ENCODE data around the gene PLXND1. TPM values are rescaled to one million over a fixed set of nuclear protein-coding genes. Genes with fewer than 3 reads are reported as not detected.

Gene PLXND1
- total RNA-seq, 1 experiment from 2014 or later: 47.3 TPM

GRCh38 chr3:129549805-129550204 is 56.7 kb downstream of the PLXND1 start:
- no peak for ATAC-seq
- H3K9me2 ChIP-seq (ENCODE audit: insufficient read depth): no peaks in the 10 kb centered on the region
- H3K9me3 ChIP-seq (ENCODE audit: control insufficient read depth in 1 of 2, insufficient read depth in 1 of 2, low read depth in 1 of 2, low read length in 2 of 2): no peaks in the 10 kb centered on the region
- H3K4me3 ChIP-seq (replicated peaks in 1 of 2; ENCODE audit: low read depth in 1 of 2, low read length in 2 of 2): no peak overlapping the region
- intact Hi-C loops (cut with micrococcal nuclease): no loop called here
- H3K79me2 ChIP-seq (ENCODE audit: insufficient read depth, low read length): no peaks in the 10 kb centered on the region
- no peak overlapping the region for H2AFZ ChIP-seq (ENCODE audit: low read depth, low read length, poor library complexity, severe bottlenecking)
- ChIA-PET RAD21 (ENCODE audit: low non-redundant PET in 1 of 2, low total read pairs in 2 of 2, uncharacterized antibody in 2 of 2, unreplicated experiment in 2 of 2) (no interaction called here), POLR2A (no interaction called here), CTCF (no interaction called here)
- H3K4me2 ChIP-seq (ENCODE audit: low read length): no peak overlapping the region
- H3K27ac ChIP-seq (ENCODE audit: low read depth, low read length): no peak overlapping the region
- no peaks in the 10 kb centered on the region for H3K27me3 ChIP-seq (ENCODE audit: insufficient read depth, low read length)
- H3K4me1 ChIP-seq (ENCODE audit: control insufficient read depth in 1 of 2, insufficient read depth in 2 of 2, low read length in 2 of 2): peaks cover 0 to 6% of the 10 kb centered on the region in 2 experiments; a peak in 1 of 4 replicates
- H3K36me3 ChIP-seq (ENCODE audit: control insufficient read depth in 1 of 2, insufficient read depth in 2 of 2, low read length in 2 of 2): no peaks in the 10 kb centered on the region
- H3K9ac ChIP-seq (ENCODE audit: low read length): no peak overlapping the region
- no peak for DNase-seq (ENCODE audit: low read depth, low spot score)
- H4K20me1 ChIP-seq (ENCODE audit: insufficient read depth): no peaks in the 10 kb centered on the region
- BruUV-seq (replicated peaks): no TSS peak
- TF ChIP-seq YY1 (IDR thresholded peaks at IDR 0.05; ENCODE audit: extremely low read depth, insufficient replicate concordance, low read depth, low read length) (no peak), CEBPB (IDR thresholded peaks at IDR 0.05; ENCODE audit: low read depth) (no peak)

DNA sequence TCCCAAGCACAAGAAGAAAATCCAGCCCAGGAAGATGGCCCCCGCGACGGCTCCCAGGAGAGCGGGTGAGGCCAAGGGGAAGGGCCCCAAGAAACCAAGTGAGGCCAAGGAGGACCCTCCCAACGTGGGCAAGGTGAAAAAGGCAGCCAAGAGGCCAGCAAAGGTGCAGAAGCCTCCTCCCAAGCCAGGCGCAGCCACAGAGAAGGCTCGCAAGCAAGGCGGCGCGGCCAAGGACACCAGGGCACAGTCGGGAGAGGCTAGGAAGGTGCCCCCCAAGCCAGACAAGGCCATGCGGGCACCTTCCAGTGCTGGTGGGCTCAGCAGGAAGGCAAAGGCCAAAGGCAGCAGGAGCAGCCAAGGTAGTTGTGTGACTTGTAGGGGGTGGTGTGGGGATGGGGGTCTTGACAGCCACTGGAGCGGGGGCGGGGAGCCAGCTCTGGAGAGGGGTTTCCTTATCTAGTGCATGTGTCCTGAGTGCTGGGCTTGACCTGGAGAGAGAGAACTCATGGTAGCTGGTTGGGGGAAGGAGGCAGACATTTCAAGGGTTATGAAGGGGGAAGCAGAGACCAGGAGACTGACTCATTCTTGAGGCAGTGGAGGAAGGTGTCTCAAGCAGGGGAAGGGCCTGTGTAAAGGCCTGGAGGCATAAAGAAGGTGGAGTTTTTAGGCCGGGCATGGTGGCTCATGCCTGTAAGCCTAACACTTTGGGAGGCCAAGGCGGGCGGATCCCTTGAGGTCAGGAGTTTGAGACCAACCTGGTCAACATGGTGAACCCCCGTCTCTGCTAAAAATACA is 57.3 kb downstream of the PLXND1 start:
- no TSS peak for BruUV-seq (replicated peaks)
- intact Hi-C loops (cut with micrococcal nuclease): no loop called here
- TF ChIP-seq RAD21 (IDR thresholded peaks at IDR 0.05; ENCODE audit: low read depth): no peak
- no peak for TF ChIP-seq TCF7L2 (IDR thresholded peaks at IDR 0.05; ENCODE audit: borderline replicate concordance, extremely low read depth, insufficient read depth, insufficient read length)
- no peak for TF ChIP-seq ZFX (IDR thresholded peaks at IDR 0.05)
- Histone ChIP-seq H3K9me3 (ENCODE audit: control insufficient read depth in 1 of 2, insufficient read depth in 1 of 2, low read depth in 1 of 2, low read length in 2 of 2) (no peaks in the 10 kb centered on the region), H3K4me1 (ENCODE audit: control insufficient read depth in 1 of 2, insufficient read depth in 2 of 2, low read length in 2 of 2) (peaks cover 0 to 6% of the 10 kb centered on the region in 2 experiments; a peak in 1 of 4 replicates), H3K27me3 (ENCODE audit: insufficient read depth, low read length) (no peaks in the 10 kb centered on the region), H4K20me1 (ENCODE audit: insufficient read depth) (no peaks in the 10 kb centered on the region), H3K9me2 (ENCODE audit: insufficient read depth) (no peaks in the 10 kb centered on the region), H3K79me2 (ENCODE audit: insufficient read depth, low read length) (no peaks in the 10 kb centered on the region), H3K36me3 (ENCODE audit: control insufficient read depth in 1 of 2, insufficient read depth in 2 of 2, low read length in 2 of 2) (no peaks in the 10 kb centered on the region), H3K4me2 (ENCODE audit: low read length) (no peak overlapping the region), H3K27ac (ENCODE audit: low read depth, low read length) (no peak overlapping the region), H3K4me3 (replicated peaks in 1 of 2; ENCODE audit: low read depth in 1 of 2, low read length in 2 of 2) (no peak overlapping the region), H2AFZ (ENCODE audit: low read depth, low read length, poor library complexity, severe bottlenecking) (no peak overlapping the region), H3K9ac (ENCODE audit: low read length) (no peak overlapping the region)
- ChIA-PET RAD21 (ENCODE audit: low non-redundant PET in 1 of 2, low total read pairs in 2 of 2, uncharacterized antibody in 2 of 2, unreplicated experiment in 2 of 2) (no interaction called here), POLR2A (no interaction called here), CTCF (no interaction called here)
- no peak for ATAC-seq
- DNase-seq (ENCODE audit: low read depth, low spot score): no peak

Measured in HCT116 (cell line).